ENCODE measurements around the gene DCN.
"Not testable (repeated sequence)": the region's sequence is repeated elsewhere in the genome, so short reads cannot be mapped to it uniquely, and the experiment has no call there.

The DCN gene

GRCh38 chr12:91182636-91183455 lies at the start of gene DCN:
Gene DCN, minus strand, starts transcription at chr12:91182817. Its CDS starts 4,265 bp downstream, at chr12:91178552.
- no peak for DNase-seq (ENCODE audit: low spot score)

- DNase-seq (ENCODE audit: low spot score): no peak
These were observed 48.2 kb upstream of the DCN start for GRCh38 chr12:91230841-91231240.

DNA sequence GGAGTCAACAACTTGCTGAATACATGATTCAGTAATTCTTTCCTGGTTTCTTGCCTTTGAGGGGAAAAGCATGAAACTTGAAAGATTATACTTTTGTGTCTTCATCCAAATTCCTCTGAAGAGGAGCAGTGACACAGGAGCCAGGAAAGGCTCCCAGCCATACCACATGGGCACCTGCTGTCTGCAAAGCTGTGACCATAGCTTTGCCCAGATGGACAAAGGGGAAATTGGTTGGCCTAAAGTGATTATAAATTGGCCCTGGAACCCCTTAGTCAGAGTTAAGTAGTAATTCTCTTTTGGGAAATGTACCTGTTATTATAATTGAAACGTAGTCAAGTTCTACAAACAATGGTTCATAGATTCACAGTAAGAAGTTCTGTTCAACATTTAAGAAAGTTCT lies 44.3 kb upstream of the DCN start:
- DNase-seq (ENCODE audit: low spot score): no peak

- DNase-seq (ENCODE audit: low spot score): no peak
These were observed 42.7 kb upstream of the DCN start for GRCh38 chr12:91225316-91225715.

DNA sequence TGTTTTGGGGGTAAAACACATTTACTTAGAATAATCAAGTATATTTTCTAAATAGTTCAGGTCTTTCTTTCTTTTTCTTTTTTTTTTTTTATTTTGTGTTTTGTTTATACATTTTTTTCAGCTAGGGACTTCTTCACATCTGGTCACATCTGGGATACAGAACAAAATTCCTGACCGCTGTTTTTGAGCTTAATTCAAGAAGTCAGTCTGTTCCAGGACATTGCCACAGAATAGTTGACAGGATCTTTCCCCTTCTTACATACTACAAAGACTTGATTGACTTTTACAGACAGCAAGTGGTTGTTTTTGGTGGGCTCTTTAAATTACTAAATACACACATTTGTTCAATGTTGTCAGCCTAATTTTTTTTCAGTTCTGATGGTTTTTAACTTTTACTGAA lies 41.8 kb upstream of the DCN start:
- no peak for DNase-seq (ENCODE audit: low spot score)

GRCh38 chr12:91222746-91223145 lies 40.1 kb upstream of the DCN start:
- DNase-seq (ENCODE audit: low spot score): no peak

GRCh38 chr12:91219919-91220318 lies 37.3 kb upstream of the DCN start:
- no peak for DNase-seq (ENCODE audit: low spot score)

DNA sequence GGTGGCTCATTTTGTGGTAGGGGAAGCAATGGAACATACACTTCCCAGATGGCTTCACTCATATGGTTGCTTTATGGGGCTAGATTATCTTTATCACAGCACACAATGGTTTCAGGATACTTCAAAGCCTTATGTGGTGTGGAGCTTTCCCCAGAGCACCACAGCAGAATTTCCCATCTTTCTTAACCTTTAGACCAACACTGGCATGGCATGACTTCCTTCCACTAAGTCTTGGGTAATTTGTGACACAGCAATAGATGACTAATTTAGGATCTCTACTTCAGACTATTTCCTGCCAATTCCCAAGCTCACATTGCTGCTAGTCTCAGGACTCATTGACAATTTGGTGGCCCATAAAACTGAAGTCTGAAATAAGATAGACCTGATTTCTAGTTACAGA lies 36.9 kb upstream of the DCN start:
- DNase-seq (ENCODE audit: low spot score): no peak

GRCh38 chr12:91216871-91217270 lies 34.3 kb upstream of the DCN start:
- DNase-seq (ENCODE audit: low spot score): no peak

- DNase-seq (ENCODE audit: low spot score): no peak
These were observed 33.4 kb upstream of the DCN start for GRCh38 chr12:91215940-91216454.

GRCh38 chr12:91211866-91212265 lies 29.2 kb upstream of the DCN start:
- no peak for DNase-seq (ENCODE audit: low spot score)

- no peak for DNase-seq (ENCODE audit: low spot score)
These were observed 28.0 kb upstream of the DCN start for GRCh38 chr12:91210618-91211017.

DNA sequence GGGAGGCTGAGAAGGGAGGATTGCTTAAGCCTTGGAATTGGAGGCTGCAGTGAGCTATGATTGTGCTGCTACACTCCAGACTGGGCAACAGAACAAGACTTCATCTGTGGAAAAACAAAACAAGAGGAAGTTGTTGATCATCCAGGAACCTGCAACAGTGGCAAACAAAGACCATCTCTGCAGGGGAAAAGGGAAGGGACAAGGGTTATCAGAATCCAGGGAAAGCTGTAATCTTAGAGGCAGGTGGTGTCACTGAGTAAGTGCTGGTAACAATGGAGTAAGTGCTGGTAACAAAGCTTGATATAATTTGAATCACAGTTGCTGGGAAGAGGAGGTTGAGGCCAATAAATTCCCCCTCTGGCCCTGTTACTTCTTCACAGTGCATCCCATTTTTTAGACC lies 27.5 kb upstream of the DCN start:
- no peak for DNase-seq (ENCODE audit: low spot score)

DNA sequence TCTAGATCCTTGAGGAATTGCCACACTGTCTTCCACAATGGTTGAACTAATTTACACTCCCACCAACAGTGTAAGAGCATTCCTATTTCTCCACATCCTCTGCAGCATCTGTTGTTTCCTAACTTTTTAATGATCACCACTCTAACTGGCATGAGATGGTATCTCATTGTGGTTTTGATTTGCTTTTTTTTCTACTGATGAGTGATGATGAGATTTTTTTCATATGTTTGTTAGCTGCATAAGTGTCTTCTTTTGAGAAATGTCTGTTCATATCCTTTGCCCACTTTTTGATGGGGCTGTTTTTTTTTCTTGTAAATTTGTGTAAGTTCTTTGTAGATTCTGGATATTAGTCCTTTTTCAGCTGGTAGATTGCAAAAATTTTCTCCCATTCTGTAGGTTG lies 24.7 kb upstream of the DCN start:
- DNase-seq (ENCODE audit: low spot score): not testable (repeated sequence)

DNA sequence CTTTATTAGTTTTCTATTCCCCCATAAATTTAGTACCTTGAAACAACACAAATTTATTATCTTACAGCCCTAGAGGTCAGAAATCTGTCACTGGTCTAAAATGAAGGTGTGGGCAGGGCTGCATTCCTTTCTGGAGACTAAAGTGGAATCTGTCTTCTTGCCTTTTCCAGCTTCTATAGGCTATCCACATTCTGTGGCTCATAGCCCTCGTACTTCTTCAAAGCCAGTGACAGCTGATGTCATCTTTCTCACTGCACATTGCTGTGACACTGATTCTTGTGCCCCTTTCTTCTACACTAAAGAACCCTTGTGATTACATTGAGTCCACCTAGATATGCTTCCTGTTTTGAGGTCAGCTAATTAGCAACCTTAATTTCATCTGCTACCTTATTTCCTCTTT lies 23.2 kb upstream of the DCN start:
- no peak for DNase-seq (ENCODE audit: low spot score)

GRCh38 chr12:91204421-91204820 lies 21.8 kb upstream of the DCN start:
- DNase-seq (ENCODE audit: low spot score): no peak

GRCh38 chr12:91203610-91204009 lies 21.0 kb upstream of the DCN start:
- no peak for DNase-seq (ENCODE audit: low spot score)

- no peak for DNase-seq (ENCODE audit: low spot score)
These were observed 19.8 kb upstream of the DCN start for GRCh38 chr12:91202390-91202789.

DNA sequence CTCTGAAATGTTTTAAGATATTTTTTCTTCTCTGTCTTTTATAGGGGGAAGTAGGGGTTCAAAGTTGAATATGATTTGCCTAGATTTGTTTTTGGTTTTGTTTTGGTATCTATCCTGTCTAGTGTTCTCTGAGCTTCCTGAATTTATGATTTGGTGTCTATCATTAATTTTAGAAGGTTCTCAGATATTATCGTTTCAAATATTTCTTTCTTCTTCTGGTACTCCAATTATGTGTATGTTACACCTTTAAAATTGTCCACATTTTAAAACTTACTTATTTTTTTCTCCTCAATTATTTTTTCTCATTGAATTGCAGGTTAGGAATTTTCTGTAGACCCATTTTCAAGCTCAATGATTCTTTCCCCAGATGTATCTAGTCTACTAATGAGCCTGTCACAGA lies 13.8 kb upstream of the DCN start:
- DNase-seq (ENCODE audit: low spot score): no peak

DNA sequence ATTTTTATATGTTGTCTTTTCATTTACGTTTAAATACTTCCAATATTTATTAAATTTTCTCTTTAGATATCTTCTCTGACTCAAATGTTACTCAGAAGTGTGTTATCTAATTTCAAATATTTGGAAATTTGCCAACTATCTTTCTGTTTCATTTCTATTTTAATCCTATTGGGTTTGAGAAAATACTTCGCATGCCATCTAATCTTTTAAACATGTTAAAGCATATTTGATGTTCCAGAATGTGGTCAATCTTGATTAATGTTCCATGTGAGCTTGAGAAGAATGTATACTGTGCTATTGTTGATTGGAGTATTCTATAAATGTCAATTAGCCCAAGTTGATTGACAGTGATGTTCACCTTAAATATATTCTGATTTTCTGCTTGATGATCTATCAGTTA lies 11.9 kb upstream of the DCN start:
- DNase-seq (ENCODE audit: low spot score): no peak

DNA sequence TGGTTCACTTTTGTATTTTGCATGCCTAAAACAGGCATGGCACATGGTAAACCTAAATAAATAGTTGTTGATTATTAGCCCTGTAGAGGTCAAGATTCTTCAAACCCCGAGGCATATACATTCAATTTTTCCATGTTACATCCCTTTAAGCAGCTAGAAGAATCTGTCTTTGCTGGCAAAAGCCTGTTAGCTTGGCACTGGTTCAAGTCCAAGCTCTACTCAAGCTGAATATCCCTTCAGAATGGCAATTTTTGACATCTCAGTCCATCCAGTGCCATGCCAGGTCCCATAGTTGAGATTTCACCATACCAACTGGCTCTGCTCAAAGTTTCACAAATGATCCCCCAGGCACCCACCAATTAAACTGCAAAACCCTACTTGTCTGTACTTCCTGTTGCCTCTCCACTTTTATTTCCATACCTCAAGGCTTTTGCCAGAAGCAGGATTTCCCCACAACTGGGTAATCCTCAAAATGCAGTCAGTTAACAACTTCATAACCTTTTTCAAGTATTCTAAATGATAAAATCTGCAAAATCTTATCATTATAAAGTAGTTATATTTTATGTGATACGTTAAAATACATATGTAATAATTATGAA lies 9.0 kb upstream of the DCN start:
- no peak for DNase-seq (ENCODE audit: low spot score)

- no peak for DNase-seq (ENCODE audit: low spot score)
These were observed 6.9 kb upstream of the DCN start for GRCh38 chr12:91189516-91189915.

DNA sequence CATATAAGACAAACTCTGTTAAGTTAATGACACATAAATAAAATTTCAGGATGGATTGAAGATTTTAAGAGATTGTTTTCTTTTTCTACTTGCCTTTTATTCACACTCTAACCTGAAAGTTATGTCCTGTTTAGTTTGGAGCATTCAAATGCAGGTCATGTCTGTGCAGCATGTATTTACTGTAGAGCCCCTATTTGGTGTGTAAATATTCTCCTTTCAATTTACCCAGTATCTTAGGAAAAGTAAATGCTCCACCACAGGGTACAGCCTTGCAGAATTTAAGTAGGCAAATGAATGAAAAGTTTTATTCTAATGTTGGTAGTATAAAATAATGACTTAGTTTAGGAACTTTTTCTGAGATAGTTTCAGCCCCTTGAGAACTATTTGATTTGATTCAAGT lies 6.2 kb upstream of the DCN start:
- no peak for DNase-seq (ENCODE audit: low spot score)

- no peak for DNase-seq (ENCODE audit: low spot score)
These were observed 3.5 kb upstream of the DCN start for GRCh38 chr12:91186156-91186555.
